Astrocyte (in vitro differentiated cells and primary cell): ENCODE data around the gene STUM.

Source experiments
- EZH2 ChIP-seq: IDR thresholded peaks from 2 replicates; pipeline ENCODE4 v1.6.1; 2012; ENCODE audit warnings: mild to moderate bottlenecking, low read length, inconsistent platforms; ENCODE audit not compliant: insufficient read depth
- TF ChIP-seq, protein P1 (sequence below): IDR thresholded peaks from 2 replicates; pipeline ENCODE4 v1.5.1; 2011; ENCODE audit warnings: low read depth, mild to moderate bottlenecking, inconsistent platforms, low read length, moderate library complexity; ENCODE audit not compliant: insufficient read depth

- TF ChIP-seq, protein P1, sequence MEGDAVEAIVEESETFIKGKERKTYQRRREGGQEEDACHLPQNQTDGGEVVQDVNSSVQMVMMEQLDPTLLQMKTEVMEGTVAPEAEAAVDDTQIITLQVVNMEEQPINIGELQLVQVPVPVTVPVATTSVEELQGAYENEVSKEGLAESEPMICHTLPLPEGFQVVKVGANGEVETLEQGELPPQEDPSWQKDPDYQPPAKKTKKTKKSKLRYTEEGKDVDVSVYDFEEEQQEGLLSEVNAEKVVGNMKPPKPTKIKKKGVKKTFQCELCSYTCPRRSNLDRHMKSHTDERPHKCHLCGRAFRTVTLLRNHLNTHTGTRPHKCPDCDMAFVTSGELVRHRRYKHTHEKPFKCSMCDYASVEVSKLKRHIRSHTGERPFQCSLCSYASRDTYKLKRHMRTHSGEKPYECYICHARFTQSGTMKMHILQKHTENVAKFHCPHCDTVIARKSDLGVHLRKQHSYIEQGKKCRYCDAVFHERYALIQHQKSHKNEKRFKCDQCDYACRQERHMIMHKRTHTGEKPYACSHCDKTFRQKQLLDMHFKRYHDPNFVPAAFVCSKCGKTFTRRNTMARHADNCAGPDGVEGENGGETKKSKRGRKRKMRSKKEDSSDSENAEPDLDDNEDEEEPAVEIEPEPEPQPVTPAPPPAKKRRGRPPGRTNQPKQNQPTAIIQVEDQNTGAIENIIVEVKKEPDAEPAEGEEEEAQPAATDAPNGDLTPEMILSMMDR: no peak
- TF ChIP-seq EZH2: no peak
Measured at GRCh38 chr1:226632169-226632879, 83.8 kb downstream of the STUM start.
